Measurements from ENCODE around the gene VTCN1.
"Not testable (repeated sequence)": the region's sequence is repeated elsewhere in the genome, so short reads cannot be mapped to it uniquely, and the experiment has no call there.

VTCN1 gene

GRCh38 chr1:117166076-117166475 is 44.7 kb downstream of the VTCN1 start:
- DNase-seq (ENCODE audit: low read depth in 2 of 2) = no peak

GRCh38 chr1:117164209-117164608 is 46.5 kb downstream of the VTCN1 start:
- DNase-seq (ENCODE audit: low read depth in 2 of 2) = no peak

- no peak for DNase-seq (ENCODE audit: low read depth in 2 of 2)
These were observed 47.9 kb downstream of the VTCN1 start for GRCh38 chr1:117162816-117163215.

- no peak for DNase-seq (ENCODE audit: low read depth in 2 of 2)
These were observed 48.8 kb downstream of the VTCN1 start for GRCh38 chr1:117161887-117162286.

- not testable (repeated sequence) for DNase-seq (ENCODE audit: low read depth in 2 of 2)
These were observed 59.4 kb downstream of the VTCN1 start for GRCh38 chr1:117151305-117151704.

- DNase-seq (ENCODE audit: low read depth in 2 of 2) = no peak
These were observed 60.4 kb downstream of the VTCN1 start for GRCh38 chr1:117150316-117150715.

- DNase-seq (ENCODE audit: low read depth in 2 of 2) = no peak
These were observed 62.7 kb downstream of the VTCN1 start for GRCh38 chr1:117147856-117148588.

GRCh38 chr1:117147341-117147831 is 63.3 kb downstream of the VTCN1 start:
- DNase-seq (ENCODE audit: low read depth in 2 of 2) = no peak

- no peak for DNase-seq (ENCODE audit: low read depth in 2 of 2)
These were observed 64.0 kb downstream of the VTCN1 start for GRCh38 chr1:117146575-117147340.

GRCh38 chr1:117146072-117146471 is 64.7 kb downstream of the VTCN1 start:
- DNase-seq (ENCODE audit: low read depth in 2 of 2) = no peak

GRCh38 chr1:117143871-117144270 is 66.9 kb downstream of the VTCN1 start:
- no peak for DNase-seq (ENCODE audit: low read depth in 2 of 2)

GRCh38 chr1:117143172-117143571 is 67.6 kb downstream of the VTCN1 start:
- no peak for DNase-seq (ENCODE audit: low read depth in 2 of 2)

GRCh38 chr1:117142200-117142599 is 68.5 kb downstream of the VTCN1 start:
- no peak for DNase-seq (ENCODE audit: low read depth in 2 of 2)

GRCh38 chr1:117138561-117138960 is 72.2 kb downstream of the VTCN1 start:
- DNase-seq (ENCODE audit: low read depth in 2 of 2) = no peak

- DNase-seq (ENCODE audit: low read depth in 2 of 2) = no peak
These were observed 72.6 kb downstream of the VTCN1 start for GRCh38 chr1:117138106-117138505.

- DNase-seq (ENCODE audit: low read depth in 2 of 2) = no peak
These were observed 73.4 kb downstream of the VTCN1 start for GRCh38 chr1:117137281-117137855.

GRCh38 chr1:117136749-117137148 is 74.0 kb downstream of the VTCN1 start:
- DNase-seq (ENCODE audit: low read depth in 2 of 2) = no peak

- DNase-seq (ENCODE audit: low read depth in 2 of 2) = no peak
These were observed 75.4 kb downstream of the VTCN1 start for GRCh38 chr1:117135329-117135728.

- no peak for DNase-seq (ENCODE audit: low read depth in 2 of 2)
These were observed 80.2 kb downstream of the VTCN1 start for GRCh38 chr1:117130526-117130925.

GRCh38 chr1:117128323-117129079 is 82.2 kb downstream of the VTCN1 start:
- no peak for DNase-seq (ENCODE audit: low read depth in 2 of 2)

- no peak for DNase-seq (ENCODE audit: low read depth in 2 of 2)
These were observed 82.9 kb downstream of the VTCN1 start for GRCh38 chr1:117127795-117128194.

- no peak for DNase-seq (ENCODE audit: low read depth in 2 of 2)
These were observed 86.1 kb downstream of the VTCN1 start for GRCh38 chr1:117124661-117125060.

Data from stimulated activated CD4-positive, alpha-beta T cell treated with anti-CD3 and anti-CD28 coated beads, Interleukin-15, amount 100 ng/mL, for 48 hours (primary cell).